HG03378 (cell line): ENCODE data around the gene CHSY1.
"Not testable (repeated sequence)": the region's sequence is repeated elsewhere in the genome, so short reads cannot be mapped to it uniquely, and the experiment has no call there.

Source experiments
- ATAC-seq: cut with Tn5 transposase; IDR thresholded peaks from one replicate; pipeline ENCODE4 v1.9.1; 2021; ENCODE audit warnings: mild to moderate bottlenecking, moderate library complexity; ENCODE audit not compliant: unreplicated experiment

Gene CHSY1

DNA sequence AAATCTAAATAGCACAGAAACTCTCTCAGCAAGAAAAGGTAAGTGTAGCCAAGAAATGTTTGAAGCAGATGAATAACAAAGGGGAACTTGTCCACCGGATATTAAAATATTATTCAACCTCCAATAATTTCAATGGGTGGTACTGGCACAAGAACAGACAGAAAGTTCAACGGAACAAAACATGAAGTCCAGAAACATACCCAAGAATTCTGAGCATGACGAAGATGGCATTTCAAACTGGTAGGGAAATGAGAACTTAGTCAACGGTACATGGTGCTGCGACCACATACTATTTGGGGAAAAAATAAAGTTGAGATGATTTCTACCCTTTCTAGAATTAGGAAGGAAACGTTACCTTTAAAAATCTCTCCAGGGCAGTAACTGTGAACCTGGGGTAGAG lies 5.5 kb downstream of the CHSY1 start:
- ATAC-seq = no peak

- no peak for ATAC-seq
These were observed 6.8 kb downstream of the CHSY1 start for GRCh38 chr15:101244889-101245668.

GRCh38 chr15:101244036-101244781 lies 7.6 kb downstream of the CHSY1 start:
- no peak for ATAC-seq

GRCh38 chr15:101243420-101243819 lies 8.4 kb downstream of the CHSY1 start:
- ATAC-seq = no peak

DNA sequence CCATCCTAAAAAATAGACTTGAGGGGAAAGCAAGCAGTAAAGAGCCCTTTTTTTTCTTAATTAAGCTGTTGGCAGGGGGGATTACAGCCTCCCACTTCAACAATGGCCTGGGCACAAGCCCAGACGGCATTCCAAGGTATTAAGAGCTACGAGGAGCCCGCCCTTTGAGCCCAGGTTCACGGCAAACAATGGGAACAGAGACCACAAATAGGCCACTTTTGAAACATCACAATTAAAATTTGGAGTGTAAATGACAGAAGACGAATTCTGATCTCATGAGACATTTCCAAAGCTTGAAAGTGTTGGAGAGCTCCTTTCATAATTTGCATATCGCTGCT lies 8.9 kb downstream of the CHSY1 start:
- no peak for ATAC-seq

- peak; percentile 74 for ATAC-seq
These were observed 9.5 kb downstream of the CHSY1 start for GRCh38 chr15:101242160-101242998.

DNA sequence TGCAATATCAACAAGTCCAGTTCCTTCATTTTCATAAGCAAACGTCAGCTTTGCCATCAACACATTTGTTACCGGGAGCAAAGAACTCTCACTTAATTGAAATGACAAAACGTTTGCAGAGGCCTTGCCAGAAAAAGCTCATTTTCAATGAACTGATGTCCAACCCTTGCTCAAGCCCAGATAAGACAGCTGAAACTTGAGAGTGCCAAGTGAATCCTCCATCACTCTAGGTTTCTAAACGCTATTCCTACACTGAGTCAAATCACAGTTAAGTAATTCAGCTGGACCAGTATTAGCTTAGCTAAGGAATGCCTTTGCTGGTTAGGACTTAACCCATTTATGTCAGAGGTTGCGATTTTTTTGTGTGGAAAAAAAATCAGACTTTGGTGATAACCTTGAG lies 11.5 kb downstream of the CHSY1 start:
- no peak for ATAC-seq

- ATAC-seq = no peak
These were observed 12.1 kb downstream of the CHSY1 start for GRCh38 chr15:101239724-101240136.

DNA sequence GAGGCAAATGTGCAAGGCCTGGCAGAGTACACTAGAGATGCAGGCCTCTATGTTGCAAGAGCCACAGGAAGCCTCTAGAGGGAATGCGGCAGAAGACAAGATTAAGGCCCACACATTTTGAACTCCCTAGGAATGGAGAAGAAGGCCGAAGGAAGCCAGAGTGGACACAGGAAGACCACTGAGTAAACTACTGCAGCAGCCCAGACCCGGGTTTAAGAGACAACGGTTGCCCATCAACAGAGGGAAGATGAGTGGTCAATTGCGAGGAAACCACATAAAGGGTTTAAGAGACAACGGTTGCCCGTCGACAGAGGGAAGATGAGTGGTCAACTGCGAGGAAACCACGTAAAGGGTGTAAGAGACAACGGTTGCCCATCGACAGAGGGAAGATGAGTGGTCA lies 14.6 kb downstream of the CHSY1 start:
- no peak for ATAC-seq

GRCh38 chr15:101233651-101234280 lies 18.1 kb downstream of the CHSY1 start:
- ATAC-seq = no peak

- ATAC-seq = no peak
These were observed 19.2 kb downstream of the CHSY1 start for GRCh38 chr15:101232677-101233076.

DNA sequence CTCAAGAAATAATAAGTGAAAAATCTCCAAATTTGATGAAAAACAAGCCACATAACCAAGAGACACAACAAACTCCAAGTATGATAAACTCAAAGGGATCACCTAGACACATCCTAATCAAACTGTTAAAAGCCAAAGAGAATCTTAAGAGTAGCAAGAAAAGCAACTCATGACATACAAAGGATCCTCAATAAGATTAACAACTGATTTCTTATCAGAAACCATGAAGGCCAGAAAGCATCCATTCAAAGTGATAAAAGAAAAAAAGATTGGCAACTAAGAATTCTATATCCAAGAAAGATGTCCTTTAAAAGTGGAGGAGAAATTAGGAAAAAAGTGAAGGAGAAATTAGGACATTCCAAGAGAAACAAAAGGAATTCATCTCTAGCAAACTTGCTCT lies 23.5 kb downstream of the CHSY1 start:
- ATAC-seq = no peak

DNA sequence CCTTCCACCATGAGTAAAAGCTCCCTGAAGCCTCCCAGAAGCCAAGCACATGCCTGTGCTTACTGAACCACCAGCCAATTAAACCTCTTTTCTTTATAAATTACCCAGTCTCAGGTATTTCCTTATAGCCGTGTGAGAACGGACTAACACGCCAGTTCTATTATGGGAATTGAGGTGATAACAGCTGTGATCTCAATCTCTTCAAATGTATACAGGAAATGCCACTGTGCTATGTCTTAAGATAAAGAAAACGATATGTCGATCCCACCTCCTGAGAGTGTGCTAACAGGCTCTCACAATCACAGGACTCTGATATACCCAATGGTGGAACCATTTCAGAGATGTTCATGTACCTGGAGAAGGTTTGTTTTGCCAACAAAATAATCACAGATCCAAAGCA lies 26.2 kb downstream of the CHSY1 start:
- no peak for ATAC-seq

DNA sequence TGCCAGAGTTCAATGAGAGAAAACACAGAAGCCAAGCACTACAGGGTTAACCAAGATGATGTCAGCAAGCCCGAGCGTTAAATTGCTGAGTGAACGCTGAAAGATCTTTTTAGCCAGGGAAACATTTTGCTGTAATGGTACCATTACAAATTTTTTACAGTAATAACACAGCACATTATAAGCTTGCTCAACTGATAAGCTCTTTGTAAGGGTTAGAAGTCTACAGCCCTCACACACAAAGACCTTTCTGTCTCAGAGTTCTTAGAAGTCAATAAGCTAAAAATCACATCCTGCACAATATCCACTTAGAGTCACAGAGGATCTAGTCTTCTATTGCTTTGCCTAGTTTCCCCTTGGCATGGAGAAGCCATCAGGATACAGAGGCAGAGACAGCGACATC lies 29.9 kb downstream of the CHSY1 start:
- ATAC-seq = no peak

- ATAC-seq = no peak
These were observed 31.8 kb downstream of the CHSY1 start for GRCh38 chr15:101220060-101220459.

- no peak for ATAC-seq
These were observed 32.4 kb downstream of the CHSY1 start for GRCh38 chr15:101219441-101219840.

DNA sequence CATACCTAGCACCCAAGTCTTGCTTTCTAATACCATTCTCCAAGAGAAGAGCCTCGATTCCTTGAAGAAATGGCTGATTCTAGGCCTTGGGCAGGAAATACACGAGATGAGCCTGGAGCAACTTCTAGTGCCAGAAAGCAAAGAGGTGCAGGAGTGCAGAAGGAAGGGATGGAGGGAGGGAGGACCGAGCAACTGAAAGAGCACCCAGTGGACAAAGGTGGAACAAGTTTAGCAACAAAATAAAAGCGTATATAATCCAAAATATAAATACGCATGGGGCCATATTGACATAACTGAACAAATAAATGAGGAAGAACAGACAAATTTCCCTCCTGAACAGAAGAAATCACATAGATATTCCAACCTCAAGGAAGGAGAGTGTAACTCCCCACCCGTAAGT lies 34.4 kb downstream of the CHSY1 start:
- ATAC-seq = no peak

- no peak for ATAC-seq
These were observed 35.7 kb downstream of the CHSY1 start for GRCh38 chr15:101216100-101216499.

DNA sequence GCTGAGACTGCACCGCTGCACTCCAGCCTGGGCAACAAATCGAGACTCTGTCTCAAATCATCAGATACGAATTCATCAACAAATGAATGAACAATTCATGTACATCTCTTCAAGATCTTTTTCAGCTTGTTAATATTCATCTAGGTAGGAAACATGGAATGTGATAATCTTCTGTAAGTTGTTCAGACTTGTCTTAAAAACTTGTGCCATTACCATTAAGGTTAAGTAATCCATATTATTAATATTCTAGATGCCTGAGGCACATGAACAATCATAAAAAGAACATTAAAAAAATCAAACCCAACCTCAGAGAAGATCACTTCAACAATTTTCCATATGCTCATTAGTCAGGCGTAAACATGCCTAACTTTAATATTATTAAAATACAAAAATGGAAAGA lies 36.2 kb downstream of the CHSY1 start:
- ATAC-seq = no peak

DNA sequence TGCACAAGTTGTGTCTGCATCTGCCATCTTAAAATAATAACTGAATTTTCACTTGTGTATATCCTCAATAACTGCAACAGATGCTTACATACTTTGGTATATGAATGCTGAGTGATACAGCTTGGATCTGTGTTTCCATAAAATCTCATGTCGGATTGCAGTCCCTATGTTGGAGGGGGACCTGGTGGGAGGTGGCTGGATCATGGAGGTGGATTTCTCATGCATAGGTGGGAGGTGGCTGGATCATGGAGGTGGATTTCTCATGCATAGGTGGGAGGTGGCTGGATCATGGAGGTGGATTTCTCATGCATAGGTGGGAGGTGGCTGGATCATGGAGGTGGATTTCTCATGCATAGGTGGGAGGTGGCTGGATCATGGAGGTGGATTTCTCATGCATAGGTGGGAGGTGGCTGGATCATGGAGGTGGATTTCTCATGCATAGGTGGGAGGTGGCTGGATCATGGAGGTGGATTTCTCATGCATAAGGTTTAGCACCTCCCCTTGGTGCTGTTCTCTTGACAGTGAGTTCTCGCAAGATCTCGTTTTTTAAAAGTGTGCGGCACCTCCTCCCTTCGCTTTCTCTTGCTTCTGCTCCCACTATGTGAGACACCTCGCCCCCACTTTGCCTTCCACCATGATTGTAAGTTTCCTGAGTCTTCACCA lies 37.3 kb downstream of the CHSY1 start:
- not testable (repeated sequence) for ATAC-seq

GRCh38 chr15:101213570-101213969 lies 38.3 kb downstream of the CHSY1 start:
- no peak for ATAC-seq
